Mucosa of descending colon (tissue), 3 donors: Measurements from ENCODE around the gene SOX6. TPM values are rescaled to one million over a fixed set of nuclear protein-coding genes. Genes with fewer than 3 reads are reported as not detected.
A peak's percentile ranks its signal among the peaks of the same experiment; 100 is the strongest.

Experiments
- ATAC-seq: fragments of 200-7000 bp; cut with Tn5 transposase; one replicate; pipeline ENCODE4 v1.9.1; 2020; ENCODE audit warnings: mild to moderate bottlenecking, moderate library complexity
- DNase-seq, 3 donors: peaks; one replicate each; pipeline ENCODE4 v3.0.0-alpha.2; 2020
- H3K36me3 ChIP-seq: fragments of 200-600 bp; one replicate; pipeline ENCODE4 v1.8.0; 2021; ENCODE audit warnings: low read depth, mild to moderate bottlenecking
- H3K4me1 ChIP-seq: fragments of 200-600 bp; one replicate; pipeline ENCODE4 v1.8.0; 2021; ENCODE audit warnings: low read depth, mild to moderate bottlenecking
- H3K4me3 ChIP-seq: fragments of 200-600 bp; one replicate; pipeline ENCODE4 v1.8.0; 2021; ENCODE audit warnings: mild to moderate bottlenecking
- H3K9me3 ChIP-seq: fragments of 200-600 bp; one replicate; pipeline ENCODE4 v1.8.0; 2021; ENCODE audit warnings: mild to moderate bottlenecking
- intact Hi-C, 2 donors: fragments of 100-400 bp; cut with DNase I in 1 of 2; cut with micrococcal nuclease in 1 of 2; formaldehyde crosslinking; loops; one replicate each; pipeline versions ENCODE4 v1.11.0 to v1.11.1; 2022; cut with DNase I, micrococcal nuclease
- total RNA-seq, 3 donors: library from RNA; stranded (reverse); fragmentation: NEBNext Ultra II Directional in 2 of 3; extraction: Animal tissue kit (Norgen Biotek cat#: 25700) in 2 of 3; gene quantifications; one replicate each; pipeline versions ENCODE4 v1.2.1 to v1.2.4, GENCODE V29; 2021 to 2023
- TF ChIP-seq, protein P1 (sequence below): fragments of 200-600 bp; IDR thresholded peaks from one replicate; pipeline ENCODE4 v1.8.0; 2022; ENCODE audit warnings: antibody characterized with exemption, mild to moderate bottlenecking
- donor health status: DM: no; HTN: no; CAD: no; lungs with moderate emphysema.
- donor health status: DM: no; HTN: no; CAD: no.
- donor health status: DM: no; HTN: yes; CAD: no.

The SOX6 gene
- total RNA-seq, 3 donors from 2014 or later: 5.8 to 6.5 (median 6.0) TPM

DNA sequence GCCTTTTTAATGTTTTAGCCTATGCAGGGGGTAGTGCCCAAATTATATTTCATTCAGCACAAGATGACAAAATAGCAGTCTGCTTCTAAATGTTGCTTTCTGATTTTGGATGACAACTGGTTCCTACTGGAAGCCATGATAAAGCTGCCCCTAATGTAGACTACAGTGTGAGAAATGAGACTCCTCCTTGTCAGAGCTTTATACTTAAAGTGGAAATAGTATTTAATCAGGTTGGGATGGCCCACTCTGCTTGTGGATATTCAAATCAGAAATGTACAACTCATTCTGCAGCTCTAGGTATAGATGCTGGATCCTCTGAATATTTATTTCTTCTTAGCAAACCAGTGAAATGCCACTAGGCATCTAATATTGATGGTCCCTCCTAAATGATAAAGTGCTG lies 171.3 kb downstream of the SOX6 start:
- no peak overlapping the region for H3K4me3 ChIP-seq
- DNase-seq: no peak
- ATAC-seq: no peak
- TF ChIP-seq, protein P1, sequence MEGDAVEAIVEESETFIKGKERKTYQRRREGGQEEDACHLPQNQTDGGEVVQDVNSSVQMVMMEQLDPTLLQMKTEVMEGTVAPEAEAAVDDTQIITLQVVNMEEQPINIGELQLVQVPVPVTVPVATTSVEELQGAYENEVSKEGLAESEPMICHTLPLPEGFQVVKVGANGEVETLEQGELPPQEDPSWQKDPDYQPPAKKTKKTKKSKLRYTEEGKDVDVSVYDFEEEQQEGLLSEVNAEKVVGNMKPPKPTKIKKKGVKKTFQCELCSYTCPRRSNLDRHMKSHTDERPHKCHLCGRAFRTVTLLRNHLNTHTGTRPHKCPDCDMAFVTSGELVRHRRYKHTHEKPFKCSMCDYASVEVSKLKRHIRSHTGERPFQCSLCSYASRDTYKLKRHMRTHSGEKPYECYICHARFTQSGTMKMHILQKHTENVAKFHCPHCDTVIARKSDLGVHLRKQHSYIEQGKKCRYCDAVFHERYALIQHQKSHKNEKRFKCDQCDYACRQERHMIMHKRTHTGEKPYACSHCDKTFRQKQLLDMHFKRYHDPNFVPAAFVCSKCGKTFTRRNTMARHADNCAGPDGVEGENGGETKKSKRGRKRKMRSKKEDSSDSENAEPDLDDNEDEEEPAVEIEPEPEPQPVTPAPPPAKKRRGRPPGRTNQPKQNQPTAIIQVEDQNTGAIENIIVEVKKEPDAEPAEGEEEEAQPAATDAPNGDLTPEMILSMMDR: no peak
- no peaks in the 10 kb centered on the region for H3K4me1 ChIP-seq
- H3K9me3 ChIP-seq: no peaks in the 10 kb centered on the region
- no peaks in the 10 kb centered on the region for H3K36me3 ChIP-seq
- intact Hi-C loops: no loop called here

DNA sequence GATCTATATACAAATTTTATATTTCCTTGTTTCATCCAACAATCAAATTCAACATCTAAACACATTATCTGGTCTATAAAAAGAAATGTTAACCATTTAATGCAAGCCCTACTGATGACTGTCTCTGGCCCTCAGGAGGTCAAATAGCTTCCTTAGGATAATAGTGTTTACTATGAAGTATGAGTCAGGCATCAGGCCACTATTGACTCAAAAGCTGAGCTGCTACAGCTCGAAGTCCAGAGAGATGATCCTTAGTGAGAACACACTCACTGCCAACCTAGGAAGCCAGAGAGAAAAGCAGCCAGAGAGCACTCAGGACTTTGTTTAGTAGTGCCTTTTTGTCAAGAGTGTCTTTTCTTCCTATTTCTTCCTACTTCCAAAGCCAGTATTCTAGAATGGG lies 171.8 kb downstream of the SOX6 start:
- Histone ChIP-seq H3K4me3 (no peak overlapping the region), H3K4me1 (no peaks in the 10 kb centered on the region), H3K36me3 (no peaks in the 10 kb centered on the region), H3K9me3 (no peaks in the 10 kb centered on the region)
- TF ChIP-seq, protein P1: no peak
- peak; percentile 99 for ATAC-seq
- intact Hi-C loops: no loop called here
- peak in 1 of 3 donors; percentile 37 for DNase-seq

DNA sequence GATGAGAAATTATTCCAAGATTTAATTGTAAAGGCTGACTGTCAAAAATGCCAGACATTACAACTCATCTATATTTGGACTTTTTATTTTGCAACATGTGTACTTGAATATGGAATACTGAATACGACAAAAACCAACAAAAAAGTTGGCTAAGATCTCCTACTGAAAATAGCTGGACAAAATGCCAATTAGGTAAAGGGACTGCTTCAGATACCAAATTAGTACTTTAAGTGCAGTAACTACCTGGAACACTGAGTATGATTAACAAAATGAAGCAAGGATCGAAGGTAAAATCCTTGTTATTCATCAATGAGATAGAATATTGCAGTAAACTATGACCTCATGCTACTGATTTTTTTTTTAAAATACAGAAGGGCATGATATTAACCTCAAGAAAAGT lies 173.8 kb downstream of the SOX6 start:
- intact Hi-C loops: no loop called here
- TF ChIP-seq, protein P1: no peak
- Histone ChIP-seq H3K4me1 (no peaks in the 10 kb centered on the region), H3K36me3 (no peaks in the 10 kb centered on the region), H3K9me3 (no peaks in the 10 kb centered on the region), H3K4me3 (no peak overlapping the region)
- DNase-seq (no peak), ATAC-seq (no peak)

DNA sequence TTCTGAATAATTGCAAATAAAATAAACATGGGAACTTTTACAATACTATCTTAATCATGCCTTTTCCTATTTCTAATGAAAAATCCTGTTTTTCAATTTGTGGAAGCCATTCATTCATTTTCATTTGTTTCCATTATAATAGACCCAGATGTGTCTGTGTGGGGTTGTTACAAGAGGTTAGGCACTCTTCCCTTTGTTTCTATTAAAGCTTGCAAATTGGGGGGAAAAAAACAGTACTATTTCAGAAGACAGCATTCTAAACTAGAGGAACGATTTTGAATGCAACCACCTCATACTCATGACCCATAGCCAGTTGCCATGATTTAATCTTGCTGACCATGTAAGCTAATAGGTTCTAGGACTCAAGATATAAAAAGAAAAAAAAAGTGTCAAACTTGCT lies 175.5 kb downstream of the SOX6 start:
- intact Hi-C loops: no loop called here
- ATAC-seq (no peak), DNase-seq (no peak)
- TF ChIP-seq, protein P1: no peak
- no peaks in the 10 kb centered on the region for H3K9me3 ChIP-seq
- no peaks in the 10 kb centered on the region for H3K4me1 ChIP-seq
- H3K4me3 ChIP-seq: no peak overlapping the region
- no peaks in the 10 kb centered on the region for H3K36me3 ChIP-seq

DNA sequence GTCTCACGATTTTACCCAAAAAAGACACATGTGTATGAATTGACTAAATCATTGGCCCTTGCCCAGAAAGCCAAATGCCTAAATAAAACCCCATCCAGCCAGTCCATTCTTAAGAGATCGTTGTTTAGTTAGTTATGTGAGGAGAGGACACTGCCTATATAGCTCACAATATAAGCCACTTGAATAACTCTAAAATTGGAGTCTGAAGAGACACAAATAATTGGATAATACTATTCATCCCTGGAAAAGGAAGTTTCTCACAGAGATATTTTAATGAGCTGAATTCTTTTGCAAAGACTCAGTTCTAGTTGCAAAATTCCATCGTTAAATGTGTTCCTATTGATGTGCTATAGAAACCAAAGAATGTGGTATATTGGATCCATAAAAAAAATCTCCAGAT lies 176.7 kb downstream of the SOX6 start:
- no peaks in the 10 kb centered on the region for H3K4me1 ChIP-seq
- H3K9me3 ChIP-seq: no peaks in the 10 kb centered on the region
- no peak overlapping the region for H3K4me3 ChIP-seq
- H3K36me3 ChIP-seq: no peaks in the 10 kb centered on the region
- DNase-seq: no peak
- TF ChIP-seq, protein P1: no peak
- intact Hi-C loops: no loop called here
- ATAC-seq: no peak

DNA sequence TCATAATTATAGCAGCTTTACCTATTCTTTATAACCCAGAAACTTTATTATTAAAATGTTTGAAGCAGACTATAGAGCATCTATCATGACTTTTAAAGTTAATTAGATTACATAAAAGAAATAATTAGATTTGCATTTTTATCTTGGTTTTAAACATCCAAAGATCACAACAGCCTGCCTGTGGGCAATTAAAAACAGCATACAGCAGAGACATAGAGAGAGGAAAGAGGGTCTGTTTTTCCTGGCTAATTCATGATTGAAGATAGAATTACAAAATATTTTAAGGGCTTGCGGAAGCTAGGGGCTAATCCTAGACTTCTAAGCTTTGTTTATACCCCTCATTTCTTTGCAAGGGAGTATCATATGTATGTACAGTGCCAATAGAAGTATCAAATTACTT lies 178.1 kb downstream of the SOX6 start:
- Histone ChIP-seq H3K4me1 (no peaks in the 10 kb centered on the region), H3K9me3 (no peaks in the 10 kb centered on the region), H3K36me3 (no peaks in the 10 kb centered on the region), H3K4me3 (no peak overlapping the region)
- TF ChIP-seq, protein P1: no peak
- ATAC-seq: no peak
- intact Hi-C loops: no loop called here
- no peak for DNase-seq
